Measurements from ENCODE around the gene MAPK1IP1L. TPM values are rescaled to one million over a fixed set of nuclear protein-coding genes. Genes with fewer than 3 reads are reported as not detected.

MAPK1IP1L gene
- total and polyA plus RNA-seq, 2 of the 13 experiments (the other 11 are each of a cell fraction or from before 2014, with no cell fraction given), result 27.8 to 68.4 TPM

GRCh38 chr14:55051423-55052268 lies at the start of gene MAPK1IP1L (continued):
- TF ChIP-seq ZNF646 (CRISPR knock-in tag; IDR thresholded peaks at IDR 0.05) (no peak; the same call in 1 of the 2 replicates), PHF21A (CRISPR knock-in tag; IDR thresholded peaks at IDR 0.05) (peak; percentile 87), SNAPC2 (CRISPR knock-in tag; IDR thresholded peaks at IDR 0.05) (no peak), NFYC (CRISPR knock-in tag; IDR thresholded peaks at IDR 0.05) (no peak; the same call in 1 of the 2 replicates), SALL1 (CRISPR knock-in tag; IDR thresholded peaks at IDR 0.05) (peak; percentile 89), PAXIP1 (CRISPR knock-in tag; conservative IDR thresholded peaks at IDR 0.05) (peak; percentile 72), ZBTB39 (CRISPR knock-in tag; IDR thresholded peaks at IDR 0.05) (peak; percentile 94), ATRX (CRISPR knock-in tag; IDR thresholded peaks at IDR 0.05; ENCODE audit: borderline replicate concordance) (no peak), TFDP2 (CRISPR knock-in tag; IDR thresholded peaks at IDR 0.05) (peak; percentile 87), POLR2AphosphoS5 (IDR thresholded peaks at IDR 0.05; ENCODE audit: low read depth, low read length) (peak; percentile 94), ZNF557 (CRISPR knock-in tag; IDR thresholded peaks at IDR 0.05) (peak; percentile 54), ZNF180 (CRISPR knock-in tag; IDR thresholded peaks at IDR 0.05; ENCODE audit: borderline replicate concordance, low read depth) (peak; percentile 79; the same call in 1 of the 2 replicates), ZNF547 (CRISPR knock-in tag; IDR thresholded peaks at IDR 0.05) (peak; percentile 88; the same call in 1 of the 2 replicates)

Data from HepG2 (cell line).